Endometrium (tissue), 2 donors: ENCODE data around the gene GRAPL.
A peak's percentile ranks its signal among the peaks of the same experiment; 100 is the strongest.
"Not testable (repeated sequence)": the region's sequence is repeated elsewhere in the genome, so short reads cannot be mapped to it uniquely, and the experiment has no call there.

Source experiments
- FAIRE-seq: peaks from 2 replicates; lab custom pipeline; 2012; peaks lifted over from hg19 to GRCh38; lab: Jason Lieb, UNC
- donor health status: control.
- donor health status: control.

Gene GRAPL

GRCh38 chr17:19188870-19189708 lies 61.7 kb downstream of the GRAPL start:
- FAIRE-seq = not testable (repeated sequence)

GRCh38 chr17:19189781-19190405 lies 62.5 kb downstream of the GRAPL start:
- FAIRE-seq = peak; percentile 57

- FAIRE-seq = not testable (repeated sequence)
Measured at GRCh38 chr17:19196382-19197204, 69.2 kb downstream of the GRAPL start.

GRCh38 chr17:19202448-19202847 lies 75.1 kb downstream of the GRAPL start:
- not testable (repeated sequence) for FAIRE-seq

- not testable (repeated sequence) for FAIRE-seq
Measured at GRCh38 chr17:19203429-19203828, 76.0 kb downstream of the GRAPL start.
